22Rv1 (cell line): ENCODE results near the gene CAMTA1.
"Not testable (repeated sequence)": the region's sequence is repeated elsewhere in the genome, so short reads cannot be mapped to it uniquely, and the experiment has no call there.

Source experiments
- H3K27ac ChIP-seq: fragments of 450-650 bp; 2 replicates; pipeline ENCODE4 v1.5.1; 2017
- ZFX ChIP-seq: fragments of 450-650 bp; IDR thresholded peaks from 2 replicates; pipeline ENCODE4 v1.6.1; 2017; ENCODE audit warnings: antibody characterized with exemption, borderline replicate concordance
- TF ChIP-seq, protein P1 (sequence below): fragments of 450-650 bp; IDR thresholded peaks from 2 replicates; pipeline ENCODE4 v1.5.1; 2017; ENCODE audit warnings: mild to moderate bottlenecking

CAMTA1 gene

DNA sequence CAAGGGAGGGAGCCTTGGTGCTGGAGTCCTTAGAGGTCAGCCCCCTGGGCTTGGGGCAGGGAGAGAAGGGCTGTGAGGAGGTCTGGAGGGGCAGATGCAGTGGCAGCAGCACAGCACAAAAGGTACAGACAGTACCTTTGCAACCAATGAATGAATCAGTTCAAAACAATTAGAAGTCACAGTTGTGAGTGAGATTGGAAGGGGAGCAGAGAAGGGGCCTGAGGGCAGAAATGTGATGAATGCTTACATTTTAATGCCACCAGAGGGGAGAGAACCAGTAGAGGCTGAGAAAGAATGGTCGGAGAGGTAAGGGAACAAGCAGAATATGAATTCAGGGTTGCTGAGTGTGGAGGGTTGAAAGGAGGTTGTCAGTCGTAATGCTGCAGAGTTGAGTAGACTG lies 24.2 kb downstream of the CAMTA1 start:
- H3K27ac ChIP-seq: no peak overlapping the region

DNA sequence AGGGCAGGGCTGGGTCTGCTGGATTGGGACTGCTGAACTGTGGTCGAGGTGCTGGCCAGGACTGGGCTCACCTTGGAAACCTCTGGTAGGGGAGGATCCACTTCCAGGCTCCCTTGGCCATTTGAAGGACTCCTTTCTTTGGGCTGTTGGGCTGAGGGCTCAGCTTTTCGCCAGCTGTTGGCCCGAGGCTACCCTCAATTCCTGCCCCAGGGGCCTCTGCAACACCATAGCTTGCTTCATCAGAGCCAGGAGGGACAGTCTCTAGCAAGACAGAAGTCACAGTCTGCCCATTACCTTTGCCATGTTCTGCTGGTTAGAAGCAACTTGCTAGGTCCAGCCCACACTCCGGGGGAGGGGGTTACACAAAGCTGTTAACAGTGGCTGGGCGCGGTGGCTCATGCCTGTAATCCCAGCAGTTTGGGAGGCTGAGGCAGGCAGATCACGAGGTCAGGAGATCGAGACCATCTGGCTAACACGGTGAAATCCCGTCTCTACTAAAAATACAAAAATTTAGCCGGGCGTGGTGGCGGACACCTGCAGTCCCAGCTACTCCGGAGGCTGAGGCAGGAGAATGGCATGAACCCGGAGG lies 25.0 kb downstream of the CAMTA1 start:
- not testable (repeated sequence) for H3K27ac ChIP-seq

More for the DNA sequence above, 24.2 kb downstream of the CAMTA1 start:
- TF ChIP-seq ZFX: no peak

DNA sequence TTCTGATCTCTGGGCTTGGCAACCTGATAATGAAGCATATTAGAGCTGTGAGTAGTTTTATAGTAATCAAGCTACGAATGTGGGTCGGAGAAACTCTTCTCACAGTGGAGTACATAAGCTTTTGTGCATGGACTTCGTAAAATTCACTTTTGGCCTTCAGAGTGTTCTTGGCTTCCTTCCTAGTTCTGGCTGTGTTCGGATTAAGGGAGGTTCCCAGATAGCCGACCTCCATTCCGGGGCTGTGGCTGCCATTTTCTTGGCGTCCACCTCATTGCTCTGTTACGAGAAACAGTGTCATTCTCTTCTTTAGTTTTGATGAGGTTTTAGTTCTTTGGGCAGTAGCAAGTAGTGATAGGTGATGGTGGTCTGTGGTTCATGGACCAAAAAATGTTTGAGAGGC lies 26.3 kb downstream of the CAMTA1 start:
- H3K27ac ChIP-seq: no peak overlapping the region
- TF ChIP-seq, protein P1, sequence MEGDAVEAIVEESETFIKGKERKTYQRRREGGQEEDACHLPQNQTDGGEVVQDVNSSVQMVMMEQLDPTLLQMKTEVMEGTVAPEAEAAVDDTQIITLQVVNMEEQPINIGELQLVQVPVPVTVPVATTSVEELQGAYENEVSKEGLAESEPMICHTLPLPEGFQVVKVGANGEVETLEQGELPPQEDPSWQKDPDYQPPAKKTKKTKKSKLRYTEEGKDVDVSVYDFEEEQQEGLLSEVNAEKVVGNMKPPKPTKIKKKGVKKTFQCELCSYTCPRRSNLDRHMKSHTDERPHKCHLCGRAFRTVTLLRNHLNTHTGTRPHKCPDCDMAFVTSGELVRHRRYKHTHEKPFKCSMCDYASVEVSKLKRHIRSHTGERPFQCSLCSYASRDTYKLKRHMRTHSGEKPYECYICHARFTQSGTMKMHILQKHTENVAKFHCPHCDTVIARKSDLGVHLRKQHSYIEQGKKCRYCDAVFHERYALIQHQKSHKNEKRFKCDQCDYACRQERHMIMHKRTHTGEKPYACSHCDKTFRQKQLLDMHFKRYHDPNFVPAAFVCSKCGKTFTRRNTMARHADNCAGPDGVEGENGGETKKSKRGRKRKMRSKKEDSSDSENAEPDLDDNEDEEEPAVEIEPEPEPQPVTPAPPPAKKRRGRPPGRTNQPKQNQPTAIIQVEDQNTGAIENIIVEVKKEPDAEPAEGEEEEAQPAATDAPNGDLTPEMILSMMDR: no peak
- no peak for TF ChIP-seq ZFX

DNA sequence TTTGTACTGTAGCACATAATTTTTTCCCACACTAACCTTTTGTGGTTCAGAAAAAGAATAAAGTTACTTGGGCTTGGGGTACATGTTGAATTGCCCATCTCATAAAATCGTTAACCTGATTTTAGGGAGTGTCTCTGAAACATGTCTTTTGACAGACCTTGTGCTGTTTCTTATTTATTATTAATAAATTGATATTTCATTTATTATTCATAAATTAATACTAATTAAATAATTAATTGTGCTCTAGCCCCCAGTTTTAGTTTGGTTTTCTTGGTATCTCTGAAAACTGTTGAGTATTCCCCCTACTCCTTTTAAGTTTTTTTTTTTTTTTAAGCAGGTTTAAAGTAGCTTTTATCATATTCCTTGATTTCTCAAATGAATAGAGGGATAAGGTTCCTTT lies 27.9 kb downstream of the CAMTA1 start:
- TF ChIP-seq ZFX: no peak
- TF ChIP-seq, protein P1: no peak
- H3K27ac ChIP-seq: no peak overlapping the region

DNA sequence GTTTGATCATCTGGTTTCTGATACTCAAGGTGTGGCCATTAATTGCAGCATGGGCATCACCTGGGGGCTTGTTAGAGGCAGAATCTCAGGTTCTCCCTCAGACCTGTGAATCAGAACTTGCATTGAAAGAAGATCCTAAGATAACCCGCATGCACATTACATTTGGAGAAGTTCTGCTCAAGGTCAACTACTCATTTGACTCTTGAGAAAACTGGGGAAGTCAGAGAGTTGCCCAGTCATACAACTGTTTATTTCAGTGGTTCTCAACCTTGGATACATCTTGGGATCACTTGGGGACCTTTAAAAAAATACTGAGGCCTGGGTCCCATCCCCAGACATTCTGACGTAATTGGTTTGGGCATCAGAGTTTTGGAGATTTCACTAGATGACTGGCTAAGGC lies 30.5 kb downstream of the CAMTA1 start:
- TF ChIP-seq, protein P1: no peak
- TF ChIP-seq ZFX: no peak
- H3K27ac ChIP-seq: no peak overlapping the region

DNA sequence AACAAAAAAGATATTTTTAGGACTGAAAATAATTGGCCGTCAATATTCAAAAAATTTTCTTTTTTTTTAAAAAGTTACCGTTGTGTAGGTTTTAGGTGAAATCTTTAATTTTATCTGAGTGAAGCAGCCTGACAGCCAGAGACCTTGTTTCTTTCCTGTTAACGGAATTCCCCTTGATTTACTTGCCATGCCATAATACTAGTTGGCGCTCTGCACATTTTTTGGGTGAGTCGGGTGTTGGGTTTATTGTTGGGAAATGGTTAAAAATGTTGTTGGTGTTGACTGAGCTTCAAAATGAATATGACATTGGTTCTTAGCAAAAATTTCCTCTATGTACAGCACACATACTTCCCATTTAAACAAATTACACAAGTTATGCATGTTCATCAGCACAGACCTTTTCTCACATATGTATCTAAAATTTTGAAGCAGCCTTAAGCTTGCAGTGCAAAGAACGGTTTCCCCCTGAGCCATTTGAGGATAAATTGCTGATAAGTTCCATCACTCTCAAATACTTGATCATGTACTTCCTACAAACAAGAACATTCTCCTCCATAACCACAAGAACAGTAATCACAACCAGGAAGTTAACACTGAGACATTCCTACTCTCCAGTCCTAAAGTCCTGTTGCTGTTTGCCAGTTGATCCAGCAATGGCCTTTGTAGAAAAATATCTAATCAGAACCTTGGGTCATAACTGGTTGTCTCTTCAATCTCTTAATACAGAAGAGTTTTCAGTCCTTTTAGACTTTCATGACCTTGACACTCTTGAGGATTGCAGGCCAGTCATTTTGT lies 34.2 kb downstream of the CAMTA1 start:
- H3K27ac ChIP-seq: no peak overlapping the region
- TF ChIP-seq, protein P1: no peak
- no peak for TF ChIP-seq ZFX

DNA sequence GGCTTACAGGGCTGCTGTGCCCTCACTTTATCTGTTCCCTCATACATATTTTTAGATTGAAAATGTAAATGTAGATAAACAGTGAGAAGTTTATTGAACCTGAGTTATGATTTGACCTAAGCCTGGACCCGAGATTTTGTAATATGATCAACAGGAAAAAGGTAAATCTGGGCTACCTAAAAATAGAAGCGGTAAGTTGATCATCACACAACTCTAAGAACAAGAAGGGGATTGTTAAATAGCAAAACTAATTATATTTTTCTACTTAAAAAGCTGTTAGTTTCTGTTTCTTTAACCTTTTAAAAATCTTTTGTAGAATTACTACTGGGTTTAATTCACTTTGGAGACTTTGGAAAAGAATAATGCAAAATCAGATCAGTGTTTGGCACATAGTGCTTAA lies 35.6 kb downstream of the CAMTA1 start:
- TF ChIP-seq, protein P1: no peak
- no peak for TF ChIP-seq ZFX
- H3K27ac ChIP-seq: no peak overlapping the region

DNA sequence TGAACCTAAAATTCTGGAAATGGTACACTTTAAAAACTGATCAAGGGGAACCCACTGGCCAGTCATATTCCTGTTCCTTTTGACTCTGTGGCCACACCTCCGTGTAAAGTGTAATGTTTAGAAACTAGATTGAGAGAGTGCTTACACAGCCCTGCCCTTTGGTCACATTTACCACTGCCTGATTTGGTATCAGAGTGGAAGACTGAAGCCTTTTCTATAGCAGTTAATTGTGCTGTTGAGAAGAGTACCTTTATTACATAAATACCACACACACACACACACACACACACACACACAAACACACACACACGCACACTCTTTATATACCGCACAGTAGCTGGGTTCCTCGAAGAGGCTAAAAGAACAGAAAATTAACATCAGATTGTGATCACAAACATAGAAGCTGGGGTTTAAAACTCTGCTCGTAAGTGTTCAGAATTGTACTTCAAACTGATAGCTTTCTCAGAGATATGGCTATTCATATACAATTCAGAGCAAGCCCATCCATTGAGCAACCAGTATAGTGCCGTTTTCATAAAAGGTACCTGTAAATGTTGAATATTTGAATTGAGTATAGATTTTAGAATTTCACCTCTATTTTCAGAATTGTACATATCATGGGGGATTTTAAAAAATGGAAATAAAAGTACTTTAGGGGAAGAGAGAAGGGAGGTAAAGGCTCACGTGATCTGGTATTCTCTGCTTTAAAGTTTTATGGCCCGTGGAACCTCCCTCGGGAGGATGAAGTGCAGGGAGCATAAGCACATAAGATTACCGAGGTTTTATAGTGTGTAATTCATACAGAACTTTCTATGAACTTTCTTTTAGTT lies 37.5 kb downstream of the CAMTA1 start:
- TF ChIP-seq, protein P1: no peak
- TF ChIP-seq ZFX: no peak
- no peak overlapping the region for H3K27ac ChIP-seq
